ENCODE measurements around the gene GNB1. TPM values are rescaled to one million over a fixed set of nuclear protein-coding genes. Genes with fewer than 3 reads are reported as not detected.

The GNB1 gene
- total and polyA plus RNA-seq, 8 donors, result 241 to 360 (median 271) TPM

- TF ChIP-seq, protein P1, sequence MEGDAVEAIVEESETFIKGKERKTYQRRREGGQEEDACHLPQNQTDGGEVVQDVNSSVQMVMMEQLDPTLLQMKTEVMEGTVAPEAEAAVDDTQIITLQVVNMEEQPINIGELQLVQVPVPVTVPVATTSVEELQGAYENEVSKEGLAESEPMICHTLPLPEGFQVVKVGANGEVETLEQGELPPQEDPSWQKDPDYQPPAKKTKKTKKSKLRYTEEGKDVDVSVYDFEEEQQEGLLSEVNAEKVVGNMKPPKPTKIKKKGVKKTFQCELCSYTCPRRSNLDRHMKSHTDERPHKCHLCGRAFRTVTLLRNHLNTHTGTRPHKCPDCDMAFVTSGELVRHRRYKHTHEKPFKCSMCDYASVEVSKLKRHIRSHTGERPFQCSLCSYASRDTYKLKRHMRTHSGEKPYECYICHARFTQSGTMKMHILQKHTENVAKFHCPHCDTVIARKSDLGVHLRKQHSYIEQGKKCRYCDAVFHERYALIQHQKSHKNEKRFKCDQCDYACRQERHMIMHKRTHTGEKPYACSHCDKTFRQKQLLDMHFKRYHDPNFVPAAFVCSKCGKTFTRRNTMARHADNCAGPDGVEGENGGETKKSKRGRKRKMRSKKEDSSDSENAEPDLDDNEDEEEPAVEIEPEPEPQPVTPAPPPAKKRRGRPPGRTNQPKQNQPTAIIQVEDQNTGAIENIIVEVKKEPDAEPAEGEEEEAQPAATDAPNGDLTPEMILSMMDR (IDR thresholded peaks at IDR 0.05), result no peak
- H3K9me3 ChIP-seq, result no peaks in the 10 kb centered on the region
- no peak for DNase-seq
- peak; percentile 21 for ATAC-seq
- H3K27me3 ChIP-seq, result no peaks in the 10 kb centered on the region
- no peak overlapping the region for H3K4me3 ChIP-seq
- H3K4me1 ChIP-seq, result peaks cover 0 to 21% of the 10 kb centered on the region in 2 donors
- H3K27ac ChIP-seq, result no peak overlapping the region
- intact Hi-C loops (cut with DNase I), result no loop called here
- H3K36me3 ChIP-seq, result peaks cover 0 to 87% of the 10 kb centered on the region in 2 donors
Measured at GRCh38 chr1:1832820-1833219, 58.1 kb downstream of the GNB1 start.

GRCh38 chr1:1832166-1832565 is 58.7 kb downstream of the GNB1 start:
- DNase-seq (no peak), ATAC-seq (no peak)
- Histone ChIP-seq H3K27me3 (no peaks in the 10 kb centered on the region), H3K4me1 (peaks cover 0 to 25% of the 10 kb centered on the region in 2 donors), H3K36me3 (peaks cover 0 to 82% of the 10 kb centered on the region in 2 donors), H3K9me3 (no peaks in the 10 kb centered on the region), H3K27ac (no peak overlapping the region), H3K4me3 (no peak overlapping the region)
- intact Hi-C loops (cut with DNase I), result no loop called here
- TF ChIP-seq, protein P1 (IDR thresholded peaks at IDR 0.05), result no peak

DNA sequence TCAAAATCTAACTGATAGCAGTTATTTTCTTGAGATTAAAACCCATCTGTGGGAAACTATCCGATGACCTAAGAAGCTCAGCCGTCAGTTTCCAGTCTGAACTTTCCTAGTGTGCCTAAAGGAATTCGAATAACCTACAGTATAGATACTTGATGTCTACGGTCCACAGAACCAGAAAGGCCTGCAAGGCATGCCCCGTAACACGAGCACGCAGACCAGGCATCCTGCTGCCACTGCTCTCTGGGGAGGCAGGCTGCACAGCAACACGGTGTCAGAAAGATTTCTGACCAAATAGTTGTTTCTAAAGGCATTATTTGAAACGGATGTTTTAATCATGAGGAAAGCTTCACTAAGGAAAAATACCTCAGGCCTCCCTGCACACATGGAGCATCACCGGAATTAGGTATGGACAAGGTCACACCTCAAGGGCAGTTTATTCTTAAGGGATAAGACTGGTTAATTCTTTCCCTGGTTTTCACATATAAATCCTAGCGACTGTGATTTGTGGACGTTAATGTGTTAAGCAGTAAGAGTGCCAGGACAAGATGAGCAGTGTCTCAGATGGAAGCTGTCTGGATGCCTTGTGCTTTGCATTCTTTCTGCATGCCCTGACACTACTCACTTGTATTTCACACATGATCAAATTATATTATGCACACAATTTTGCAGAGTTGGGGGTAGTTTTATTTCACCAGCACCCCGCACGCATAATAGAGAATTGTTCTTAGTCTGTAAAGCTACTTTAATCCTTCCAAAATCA is 63.6 kb downstream of the GNB1 start:
- intact Hi-C loops (cut with DNase I), result no loop called here
- TF ChIP-seq, protein P1 (IDR thresholded peaks at IDR 0.05), result no peak
- ATAC-seq, result peak; percentile 12
- H3K27me3 ChIP-seq, result no peaks in the 10 kb centered on the region
- peak overlapping the region in 1 of 2 donors; percentile 15 for H3K27ac ChIP-seq
- DNase-seq, result peak in 2 of 4 donors; percentile 41 to 49
- H3K4me1 ChIP-seq, result peaks cover 0 to 17% of the 10 kb centered on the region in 2 donors
- no peak overlapping the region for H3K4me3 ChIP-seq
- no peaks in the 10 kb centered on the region for H3K9me3 ChIP-seq
- H3K36me3 ChIP-seq, result peaks cover 0 to 66% of the 10 kb centered on the region in 2 donors

DNA sequence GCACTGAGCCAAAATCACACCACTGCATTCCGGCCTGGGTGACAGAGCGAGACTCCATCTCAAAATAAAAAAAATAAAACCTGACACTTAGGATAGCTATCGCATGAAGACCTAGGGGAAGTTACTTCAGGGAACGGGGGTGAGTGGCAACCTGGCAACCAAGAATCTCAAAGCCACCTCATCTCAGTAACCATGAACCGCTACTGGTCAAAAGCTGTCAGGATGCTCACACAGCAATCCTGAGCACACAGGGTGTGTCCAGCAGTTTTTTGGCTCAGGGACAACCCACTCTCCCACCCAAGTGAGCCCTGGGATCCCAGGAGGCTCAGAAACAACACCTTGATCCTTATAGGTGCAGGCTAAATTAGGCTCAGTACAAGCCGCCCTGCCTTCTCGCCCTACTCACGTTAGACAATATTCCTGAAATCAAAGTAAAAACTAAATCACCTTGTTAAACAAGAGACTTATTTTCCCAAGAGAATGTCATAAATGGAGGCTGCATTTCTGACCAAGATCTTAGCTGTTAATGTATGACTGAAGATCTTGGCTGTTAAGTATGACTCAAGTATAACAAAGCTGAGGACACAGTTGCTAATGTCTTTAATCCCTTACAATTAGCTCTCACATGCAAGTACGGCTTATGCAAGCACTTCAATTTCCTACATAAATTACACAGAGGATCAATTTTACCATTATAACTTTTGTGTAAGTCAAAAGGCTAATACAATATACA is 64.4 kb downstream of the GNB1 start:
- H3K4me3 ChIP-seq, result no peak overlapping the region
- H3K9me3 ChIP-seq, result no peaks in the 10 kb centered on the region
- ATAC-seq (peak; percentile 55), DNase-seq (no peak)
- peaks cover 0 to 16% of the 10 kb centered on the region in 2 donors for H3K4me1 ChIP-seq
- H3K36me3 ChIP-seq, result peaks cover 0 to 66% of the 10 kb centered on the region in 2 donors
- TF ChIP-seq, protein P1 (IDR thresholded peaks at IDR 0.05), result no peak
- H3K27ac ChIP-seq, result no peak overlapping the region
- intact Hi-C loops (cut with DNase I), result no loop called here
- no peaks in the 10 kb centered on the region for H3K27me3 ChIP-seq

- Histone ChIP-seq H3K27ac (no peak overlapping the region), H3K9me3 (no peaks in the 10 kb centered on the region), H3K4me1 (peaks cover 0 to 16% of the 10 kb centered on the region in 2 donors), H3K27me3 (no peaks in the 10 kb centered on the region), H3K4me3 (no peak overlapping the region), H3K36me3 (peaks cover 0 to 63% of the 10 kb centered on the region in 2 donors)
- no peak for ATAC-seq
- TF ChIP-seq, protein P1 (IDR thresholded peaks at IDR 0.05), result no peak
- DNase-seq, result no peak
- intact Hi-C loops (cut with DNase I), result no loop called here
Measured at GRCh38 chr1:1825217-1825616, 65.7 kb downstream of the GNB1 start.
